Loucy (cell line): ENCODE results near the gene CCDC9B.

Source experiments
- H2AFZ ChIP-seq: fragments of 200-600 bp; sonication (generic); 2 replicates; pipeline ENCODE4 v1.6.0; 2016; ENCODE audit warnings: antibody characterized with exemption, mild to moderate bottlenecking, low read length, moderate library complexity
- H3F3A ChIP-seq: fragments of 200-600 bp; 2 replicates; pipeline ENCODE4 v1.6.0; 2016; ENCODE audit warnings: antibody characterized with exemption, low read depth, mild to moderate bottlenecking
- H3K27me3 ChIP-seq: fragments of 200-600 bp; sonication (generic); 2 replicates; pipeline ENCODE4 v1.6.1; 2014; ENCODE audit warnings: low read length, mild to moderate bottlenecking; ENCODE audit not compliant: insufficient read depth, poor library complexity, severe bottlenecking
- H3K36me3 ChIP-seq: fragments of 200-600 bp; sonication (generic); 2 replicates; pipeline ENCODE4 v1.6.1; 2016; ENCODE audit warnings: low read length; ENCODE audit not compliant: insufficient read depth
- H3K4me1 ChIP-seq: fragments of 200-600 bp; sonication (generic); 2 replicates; pipeline ENCODE4 v1.5.1; 2014; ENCODE audit warnings: low read length, mild to moderate bottlenecking; ENCODE audit not compliant: insufficient read depth, poor library complexity, severe bottlenecking
- H3K4me2 ChIP-seq: fragments of 200-600 bp; sonication (generic); 2 replicates; pipeline ENCODE4 v1.6.0; 2014; ENCODE audit warnings: antibody characterized with exemption, low read length, low read depth, mild to moderate bottlenecking; ENCODE audit not compliant: poor library complexity, severe bottlenecking
- H3K4me3 ChIP-seq: fragments of 200-600 bp; sonication (generic); 2 replicates; pipeline ENCODE4 v1.5.1; 2014; ENCODE audit warnings: low read length, mild to moderate bottlenecking, mixed read lengths; ENCODE audit not compliant: poor library complexity, severe bottlenecking
- H3K79me2 ChIP-seq: fragments of 200-600 bp; sonication (generic); 2 replicates; pipeline ENCODE4 v1.6.1; 2014; ENCODE audit warnings: low read length; ENCODE audit not compliant: insufficient read depth
- H3K9ac ChIP-seq: fragments of 200-600 bp; sonication (generic); 2 replicates; pipeline ENCODE4 v1.6.0; 2014; ENCODE audit warnings: mild to moderate bottlenecking, low read depth, low read length, moderate library complexity; ENCODE audit not compliant: poor library complexity, severe bottlenecking
- H3K9me2 ChIP-seq: fragments of 200-600 bp; sonication (generic); replicated peaks from 2 replicates; pipeline ENCODE4 v1.6.1; 2016; ENCODE audit warnings: low read depth, low read length, mixed read lengths
- H3K9me3 ChIP-seq: fragments of 200-600 bp; sonication (generic); 2 replicates; pipeline ENCODE4 v1.6.1; 2014; ENCODE audit warnings: mild to moderate bottlenecking, antibody characterized with exemption, low read length, low read depth; ENCODE audit not compliant: insufficient read depth
- H4K20me1 ChIP-seq: fragments of 200-600 bp; sonication (generic); 2 replicates; pipeline ENCODE4 v1.6.0; 2014; ENCODE audit warnings: antibody characterized with exemption, low read length, mild to moderate bottlenecking; ENCODE audit not compliant: insufficient read depth, poor library complexity, severe bottlenecking
- CTCF ChIP-seq: fragments of 200-600 bp; sonication (generic); conservative IDR thresholded peaks from 2 replicates; pipeline ENCODE4 v1.5.1; 2014; ENCODE audit warnings: mild to moderate bottlenecking, antibody characterized with exemption, low read length
- EZH2phosphoT487 ChIP-seq: fragments of 200-600 bp; IDR thresholded peaks from 2 replicates; pipeline ENCODE4 v1.6.1; 2018; ENCODE audit warnings: antibody characterized with exemption, mild to moderate bottlenecking, moderate library complexity, borderline replicate concordance

Gene CCDC9B

GRCh38 chr15:40348474-40348870, 7.7 kb upstream of the CCDC9B start:
- no peaks in the 10 kb centered on the region for H3K79me2 ChIP-seq
- no peak overlapping the region for H2AFZ ChIP-seq
- H3K4me2 ChIP-seq: no peak overlapping the region
- no peaks in the 10 kb centered on the region for H3K36me3 ChIP-seq
- no peaks in the 10 kb centered on the region for H3K27me3 ChIP-seq
- no peaks in the 10 kb centered on the region for H3K9me2 ChIP-seq
- peak overlapping the region; percentile 19 for H3K9ac ChIP-seq
- H3K4me3 ChIP-seq: no peak overlapping the region
- TF ChIP-seq EZH2phosphoT487: no peak
- H3F3A ChIP-seq: no peaks in the 10 kb centered on the region
- no peaks in the 10 kb centered on the region for H4K20me1 ChIP-seq
- H3K4me1 ChIP-seq: no peaks in the 10 kb centered on the region
- H3K9me3 ChIP-seq: no peaks in the 10 kb centered on the region

GRCh38 chr15:40347559-40348473, 7.1 kb upstream of the CCDC9B start:
- H3K79me2 ChIP-seq: no peaks in the 10 kb centered on the region
- no peaks in the 10 kb centered on the region for H3F3A ChIP-seq
- H3K9ac ChIP-seq: no peak overlapping the region
- no peaks in the 10 kb centered on the region for H3K36me3 ChIP-seq
- no peaks in the 10 kb centered on the region for H4K20me1 ChIP-seq
- H2AFZ ChIP-seq: no peak overlapping the region
- H3K9me3 ChIP-seq: no peaks in the 10 kb centered on the region
- H3K9me2 ChIP-seq: no peaks in the 10 kb centered on the region
- H3K4me2 ChIP-seq: no peak overlapping the region
- no peak overlapping the region for H3K4me3 ChIP-seq
- no peaks in the 10 kb centered on the region for H3K4me1 ChIP-seq
- TF ChIP-seq CTCF (no peak), EZH2phosphoT487 (no peak)
- no peaks in the 10 kb centered on the region for H3K27me3 ChIP-seq

- Histone ChIP-seq H3K36me3 (no peaks in the 10 kb centered on the region), H3K27me3 (no peaks in the 10 kb centered on the region), H3K9me3 (no peaks in the 10 kb centered on the region), H3K4me3 (no peak overlapping the region), H3K4me1 (no peaks in the 10 kb centered on the region), H4K20me1 (no peaks in the 10 kb centered on the region), H3K9ac (no peak overlapping the region), H3K4me2 (no peak overlapping the region), H2AFZ (no peak overlapping the region), H3F3A (no peaks in the 10 kb centered on the region), H3K79me2 (no peaks in the 10 kb centered on the region), H3K9me2 (no peaks in the 10 kb centered on the region)
- TF ChIP-seq CTCF (no peak), EZH2phosphoT487 (no peak)
These were observed 6.1 kb upstream of the CCDC9B start for GRCh38 chr15:40346579-40347558.
